ENCODE measurements around the gene NNAT. TPM values are rescaled to one million over a fixed set of nuclear protein-coding genes. Genes with fewer than 3 reads are reported as not detected.

NNAT gene
- total RNA-seq, 1 donor: not detected

GRCh38 chr20:37474386-37474785, 46.7 kb upstream of the NNAT start:
- Histone ChIP-seq H4K20me1 (ENCODE audit: insufficient read depth, low read length) (peaks cover 4% of the 10 kb centered on the region), H3K4me2 (ENCODE audit: insufficient read depth, low read length) (no peak overlapping the region), H3K4me3 (ENCODE audit: insufficient read depth, low read length) (no peak overlapping the region), H3K79me2 (ENCODE audit: insufficient read depth, low read length) (no peaks in the 10 kb centered on the region), H3K27me3 (ENCODE audit: insufficient read depth, low read length) (peaks cover 45% of the 10 kb centered on the region), H3K4me1 (ENCODE audit: insufficient read depth, low read length) (no peaks in the 10 kb centered on the region), H3K36me3 (ENCODE audit: insufficient read depth, low read length) (no peaks in the 10 kb centered on the region), H3K9me3 (ENCODE audit: low read depth, low read length) (no peaks in the 10 kb centered on the region), H3K27ac (ENCODE audit: low read depth, low read length) (no peak overlapping the region), H2AFZ (ENCODE audit: low read length) (no peak overlapping the region)
- DNase-seq (ENCODE audit: insufficient read length, low spot score, missing footprints): no peak
- TF ChIP-seq, protein P1, sequence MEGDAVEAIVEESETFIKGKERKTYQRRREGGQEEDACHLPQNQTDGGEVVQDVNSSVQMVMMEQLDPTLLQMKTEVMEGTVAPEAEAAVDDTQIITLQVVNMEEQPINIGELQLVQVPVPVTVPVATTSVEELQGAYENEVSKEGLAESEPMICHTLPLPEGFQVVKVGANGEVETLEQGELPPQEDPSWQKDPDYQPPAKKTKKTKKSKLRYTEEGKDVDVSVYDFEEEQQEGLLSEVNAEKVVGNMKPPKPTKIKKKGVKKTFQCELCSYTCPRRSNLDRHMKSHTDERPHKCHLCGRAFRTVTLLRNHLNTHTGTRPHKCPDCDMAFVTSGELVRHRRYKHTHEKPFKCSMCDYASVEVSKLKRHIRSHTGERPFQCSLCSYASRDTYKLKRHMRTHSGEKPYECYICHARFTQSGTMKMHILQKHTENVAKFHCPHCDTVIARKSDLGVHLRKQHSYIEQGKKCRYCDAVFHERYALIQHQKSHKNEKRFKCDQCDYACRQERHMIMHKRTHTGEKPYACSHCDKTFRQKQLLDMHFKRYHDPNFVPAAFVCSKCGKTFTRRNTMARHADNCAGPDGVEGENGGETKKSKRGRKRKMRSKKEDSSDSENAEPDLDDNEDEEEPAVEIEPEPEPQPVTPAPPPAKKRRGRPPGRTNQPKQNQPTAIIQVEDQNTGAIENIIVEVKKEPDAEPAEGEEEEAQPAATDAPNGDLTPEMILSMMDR (IDR thresholded peaks at IDR 0.05; ENCODE audit: extremely low read depth, low read depth, low read length): no peak

- H3K36me3 ChIP-seq (ENCODE audit: insufficient read depth, low read length): no peaks in the 10 kb centered on the region
- TF ChIP-seq, protein P1 (IDR thresholded peaks at IDR 0.05; ENCODE audit: extremely low read depth, low read depth, low read length): no peak
- H3K4me2 ChIP-seq (ENCODE audit: insufficient read depth, low read length): no peak overlapping the region
- no peaks in the 10 kb centered on the region for H3K4me1 ChIP-seq (ENCODE audit: insufficient read depth, low read length)
- H2AFZ ChIP-seq (ENCODE audit: low read length): no peak overlapping the region
- H3K9me3 ChIP-seq (ENCODE audit: low read depth, low read length): no peaks in the 10 kb centered on the region
- peaks cover 4% of the 10 kb centered on the region for H4K20me1 ChIP-seq (ENCODE audit: insufficient read depth, low read length)
- H3K79me2 ChIP-seq (ENCODE audit: insufficient read depth, low read length): no peaks in the 10 kb centered on the region
- DNase-seq (ENCODE audit: insufficient read length, low spot score, missing footprints): no peak
- H3K27me3 ChIP-seq (ENCODE audit: insufficient read depth, low read length): peaks cover 43% of the 10 kb centered on the region
- H3K27ac ChIP-seq (ENCODE audit: low read depth, low read length): no peak overlapping the region
- no peak overlapping the region for H3K4me3 ChIP-seq (ENCODE audit: insufficient read depth, low read length)
These were observed 45.8 kb upstream of the NNAT start for GRCh38 chr20:37475252-37475651.

GRCh38 chr20:37477041-37477440, 44.0 kb upstream of the NNAT start:
- no peak for DNase-seq (ENCODE audit: insufficient read length, low spot score, missing footprints)
- peaks cover 4% of the 10 kb centered on the region for H4K20me1 ChIP-seq (ENCODE audit: insufficient read depth, low read length)
- H3K9me3 ChIP-seq (ENCODE audit: low read depth, low read length): no peaks in the 10 kb centered on the region
- no peaks in the 10 kb centered on the region for H3K36me3 ChIP-seq (ENCODE audit: insufficient read depth, low read length)
- no peaks in the 10 kb centered on the region for H3K79me2 ChIP-seq (ENCODE audit: insufficient read depth, low read length)
- no peak overlapping the region for H3K4me2 ChIP-seq (ENCODE audit: insufficient read depth, low read length)
- H3K27ac ChIP-seq (ENCODE audit: low read depth, low read length): no peak overlapping the region
- peaks cover 43% of the 10 kb centered on the region for H3K27me3 ChIP-seq (ENCODE audit: insufficient read depth, low read length)
- TF ChIP-seq, protein P1 (IDR thresholded peaks at IDR 0.05; ENCODE audit: extremely low read depth, low read depth, low read length): no peak
- no peak overlapping the region for H3K4me3 ChIP-seq (ENCODE audit: insufficient read depth, low read length)
- no peaks in the 10 kb centered on the region for H3K4me1 ChIP-seq (ENCODE audit: insufficient read depth, low read length)
- no peak overlapping the region for H2AFZ ChIP-seq (ENCODE audit: low read length)

DNA sequence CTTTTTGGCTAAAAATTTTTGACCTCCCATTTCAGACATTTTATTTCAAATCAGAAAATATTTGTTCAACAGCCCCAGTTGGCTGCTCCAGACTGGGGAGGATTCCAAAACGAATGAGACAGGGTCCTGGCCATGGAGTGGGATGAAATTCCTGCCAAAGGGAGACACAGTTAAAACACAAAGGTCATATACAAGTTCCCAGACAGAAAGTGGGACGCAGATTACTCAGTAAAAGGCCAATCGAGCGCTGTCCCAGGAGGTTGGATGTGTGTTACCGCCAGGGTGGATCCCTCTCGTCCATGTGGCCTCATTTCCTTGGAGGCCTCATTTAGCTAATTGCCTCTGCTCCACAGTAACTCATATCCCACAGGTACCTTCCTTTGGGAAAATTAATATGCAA, 41.8 kb upstream of the NNAT start:
- TF ChIP-seq, protein P1 (IDR thresholded peaks at IDR 0.05; ENCODE audit: extremely low read depth, low read depth, low read length): no peak
- Histone ChIP-seq H3K9me3 (ENCODE audit: low read depth, low read length) (no peaks in the 10 kb centered on the region), H3K4me2 (ENCODE audit: insufficient read depth, low read length) (no peak overlapping the region), H3K27me3 (ENCODE audit: insufficient read depth, low read length) (peaks cover 39% of the 10 kb centered on the region), H2AFZ (ENCODE audit: low read length) (no peak overlapping the region), H3K79me2 (ENCODE audit: insufficient read depth, low read length) (no peaks in the 10 kb centered on the region), H3K27ac (ENCODE audit: low read depth, low read length) (no peak overlapping the region), H3K4me3 (ENCODE audit: insufficient read depth, low read length) (no peak overlapping the region), H3K4me1 (ENCODE audit: insufficient read depth, low read length) (no peaks in the 10 kb centered on the region), H4K20me1 (ENCODE audit: insufficient read depth, low read length) (peaks cover 4% of the 10 kb centered on the region), H3K36me3 (ENCODE audit: insufficient read depth, low read length) (no peaks in the 10 kb centered on the region)
- no peak for DNase-seq (ENCODE audit: insufficient read length, low spot score, missing footprints)

Data from osteoblast (primary cell).